Memory B cell (primary cell): ENCODE results near the gene DOCK10.
A peak's percentile ranks its signal among the peaks of the same experiment; 100 is the strongest.

Experiments
- ATAC-seq: fragments of 150-1000 bp; cut with Tn5 transposase; 2 replicates; pipeline ENCODE4 v1.10.0; 2021; ENCODE audit warnings: low read depth, mild to moderate bottlenecking, moderate library complexity
- DNase-seq, 2 donors: peaks; one replicate each; pipeline ENCODE4 v3.0.0; 2022; ENCODE audit warnings: low spot score in 2 of 2
- H3K27ac Mint-ChIP-seq: one replicate; pipeline ENCODE4 v1.8.0; 2022; ENCODE audit warnings: mild to moderate bottlenecking, moderate library complexity, mixed read lengths
- H3K27me3 Mint-ChIP-seq: one replicate; pipeline ENCODE4 v1.8.0; 2022; ENCODE audit warnings: mixed read lengths
- H3K36me3 Mint-ChIP-seq: one replicate; pipeline ENCODE4 v1.8.0; 2022; ENCODE audit warnings: mild to moderate bottlenecking, mixed read lengths
- H3K4me1 Mint-ChIP-seq: one replicate; pipeline ENCODE4 v1.8.0; 2022; ENCODE audit warnings: mixed read lengths
- H3K4me3 Mint-ChIP-seq: one replicate; pipeline ENCODE4 v1.8.0; 2022; ENCODE audit warnings: mild to moderate bottlenecking, moderate library complexity, mixed read lengths
- H3K9me3 Mint-ChIP-seq: one replicate; pipeline ENCODE4 v1.8.0; 2022; ENCODE audit warnings: mixed read lengths

DOCK10 gene

DNA sequence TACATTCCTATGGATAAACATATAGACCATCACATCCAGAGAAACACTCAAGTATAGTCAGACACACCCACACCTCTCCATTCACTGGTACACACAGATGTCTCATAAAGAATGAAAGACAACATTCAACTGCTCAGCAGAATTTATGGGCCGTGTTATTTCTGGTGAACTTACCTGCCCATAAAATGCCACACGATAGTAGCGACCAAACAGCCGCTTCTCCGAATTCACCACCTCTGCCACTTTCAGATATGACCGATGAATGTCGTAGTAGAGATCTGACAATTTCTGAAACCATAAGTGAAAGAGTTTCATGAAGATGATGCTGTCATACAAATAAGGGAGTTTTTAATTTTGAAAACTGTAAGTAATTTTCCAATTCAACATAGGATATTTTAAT is 255.4 kb downstream of the DOCK10 start:
- Mint-ChIP-seq H3K27me3 (no peaks in the 10 kb centered on the region), H3K9me3 (no peaks in the 10 kb centered on the region), H3K27ac (peak overlapping the region; percentile 79), H3K4me3 (no peak overlapping the region), H3K36me3 (peaks cover 39% of the 10 kb centered on the region), H3K4me1 (peaks cover 3% of the 10 kb centered on the region)
- ATAC-seq: no peak
- no peak for DNase-seq

DNA sequence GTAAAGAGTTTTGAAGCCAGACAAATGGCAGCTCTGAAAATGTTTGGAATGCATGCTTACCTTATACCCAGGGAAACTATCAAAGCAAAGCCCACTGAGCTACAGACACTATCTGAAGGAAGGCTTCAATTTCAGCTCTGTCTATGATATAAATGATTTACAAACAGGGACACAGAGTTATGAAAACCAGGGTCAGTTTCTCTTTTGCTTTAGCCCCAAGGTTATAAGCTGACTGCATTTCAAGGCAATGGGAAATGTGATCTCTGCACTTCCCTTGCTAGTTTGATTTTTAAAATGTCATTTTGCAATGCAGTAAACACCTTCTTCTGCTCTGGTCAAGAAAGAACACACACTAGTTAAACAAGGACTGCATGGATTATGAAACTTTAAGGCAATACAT is 260.9 kb downstream of the DOCK10 start:
- no peaks in the 10 kb centered on the region for H3K27me3 Mint-ChIP-seq
- peak overlapping the region; percentile 47 for H3K27ac Mint-ChIP-seq
- peaks cover 24% of the 10 kb centered on the region for H3K36me3 Mint-ChIP-seq
- H3K4me3 Mint-ChIP-seq: no peak overlapping the region
- DNase-seq: no peak
- no peaks in the 10 kb centered on the region for H3K9me3 Mint-ChIP-seq
- H3K4me1 Mint-ChIP-seq: peaks cover 3% of the 10 kb centered on the region
- no peak for ATAC-seq

DNA sequence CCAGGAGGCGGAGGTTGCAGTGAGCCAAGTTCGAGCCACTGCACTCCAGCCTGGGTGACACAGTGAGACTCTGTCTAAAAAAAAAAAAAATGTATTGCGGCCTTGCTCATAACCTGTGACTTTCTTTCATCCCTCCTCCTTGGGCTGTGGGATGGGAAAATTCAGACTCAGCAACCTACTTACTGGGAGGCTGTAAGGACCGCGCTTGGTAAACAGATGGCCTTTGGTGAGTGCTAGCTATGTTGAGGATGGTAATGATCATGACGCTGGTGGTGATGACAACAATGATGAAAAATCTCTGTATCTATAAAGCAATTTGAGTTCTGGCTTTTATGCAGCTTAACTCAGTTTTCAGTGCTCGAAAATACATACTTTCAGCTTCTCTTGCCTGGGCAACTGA is 261.4 kb downstream of the DOCK10 start:
- Mint-ChIP-seq H3K9me3 (no peaks in the 10 kb centered on the region), H3K27me3 (no peaks in the 10 kb centered on the region), H3K4me1 (peaks cover 3% of the 10 kb centered on the region), H3K36me3 (peaks cover 22% of the 10 kb centered on the region), H3K27ac (peak overlapping the region; percentile 47), H3K4me3 (no peak overlapping the region)
- DNase-seq: no peak
- ATAC-seq: no peak

DNA sequence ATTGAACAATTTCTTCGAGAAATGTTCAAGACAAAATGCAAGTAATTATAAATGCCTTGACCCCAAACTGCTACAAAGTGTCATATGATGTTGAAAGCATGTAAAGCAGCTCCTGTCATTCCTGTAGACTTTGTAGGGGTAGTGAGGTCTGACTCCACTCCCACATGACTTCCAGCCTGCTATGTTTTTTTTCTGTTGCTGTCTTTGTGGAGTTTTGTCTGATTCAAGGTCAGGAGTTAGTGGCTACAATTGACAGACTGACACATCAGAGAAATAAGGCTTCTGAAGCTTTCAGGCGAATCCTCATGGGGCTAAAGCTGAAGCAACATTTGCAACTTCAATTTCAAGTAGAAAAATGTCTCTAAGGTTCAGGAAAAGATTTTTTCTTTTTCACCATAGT is 262.2 kb downstream of the DOCK10 start:
- H3K27me3 Mint-ChIP-seq: no peaks in the 10 kb centered on the region
- no peaks in the 10 kb centered on the region for H3K9me3 Mint-ChIP-seq
- H3K4me3 Mint-ChIP-seq: no peak overlapping the region
- peaks cover 3% of the 10 kb centered on the region for H3K4me1 Mint-ChIP-seq
- ATAC-seq (no peak), DNase-seq (no peak)
- H3K27ac Mint-ChIP-seq: no peak overlapping the region
- H3K36me3 Mint-ChIP-seq: peaks cover 21% of the 10 kb centered on the region

DNA sequence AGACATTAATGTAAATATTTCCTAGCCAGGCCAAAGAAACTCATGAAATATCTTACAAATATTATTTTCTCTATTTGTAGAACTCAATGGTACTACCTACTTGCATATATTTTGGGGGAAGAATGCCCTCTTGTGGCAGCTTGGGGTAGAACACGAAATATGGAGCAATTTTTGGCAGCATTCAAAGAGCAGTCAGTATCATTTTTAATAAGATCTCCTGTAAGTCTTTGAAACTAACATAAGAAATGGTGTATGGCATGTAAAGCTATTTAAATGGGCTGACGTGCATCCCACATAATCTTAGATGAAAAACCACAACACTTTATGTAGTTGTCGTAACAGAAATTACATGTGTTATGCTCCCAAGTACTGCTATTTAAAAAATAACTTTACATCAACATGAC is 263.8 kb downstream of the DOCK10 start:
- DNase-seq: peak; percentile 60 to 61
- Mint-ChIP-seq H3K27ac (no peak overlapping the region), H3K36me3 (peaks cover 23% of the 10 kb centered on the region), H3K9me3 (no peaks in the 10 kb centered on the region), H3K27me3 (no peaks in the 10 kb centered on the region), H3K4me3 (no peak overlapping the region), H3K4me1 (no peaks in the 10 kb centered on the region)
- ATAC-seq: peak; percentile 56

DNA sequence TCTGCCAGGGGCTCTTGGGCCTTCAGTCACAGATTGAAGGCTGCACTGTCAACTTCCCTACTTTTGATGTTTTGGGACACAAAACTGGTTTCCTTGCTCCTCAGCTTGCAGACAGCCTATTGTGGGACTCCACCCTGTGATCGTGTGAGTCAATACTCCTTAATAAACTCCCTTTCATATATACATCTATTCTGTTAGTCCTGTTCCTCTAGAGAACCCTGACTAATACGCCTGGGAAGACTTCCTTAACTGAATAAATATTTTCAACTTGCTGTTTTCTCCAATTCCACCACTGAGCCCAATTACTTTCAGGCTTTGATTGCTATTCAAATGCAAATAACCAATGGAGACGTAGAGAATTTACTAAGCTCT is 264.7 kb downstream of the DOCK10 start:
- no peaks in the 10 kb centered on the region for H3K27me3 Mint-ChIP-seq
- no peak for DNase-seq
- H3K27ac Mint-ChIP-seq: peak overlapping the region; percentile 17
- peaks cover 26% of the 10 kb centered on the region for H3K36me3 Mint-ChIP-seq
- H3K9me3 Mint-ChIP-seq: no peaks in the 10 kb centered on the region
- no peak for ATAC-seq
- H3K4me3 Mint-ChIP-seq: no peak overlapping the region
- H3K4me1 Mint-ChIP-seq: peaks cover 1% of the 10 kb centered on the region

DNA sequence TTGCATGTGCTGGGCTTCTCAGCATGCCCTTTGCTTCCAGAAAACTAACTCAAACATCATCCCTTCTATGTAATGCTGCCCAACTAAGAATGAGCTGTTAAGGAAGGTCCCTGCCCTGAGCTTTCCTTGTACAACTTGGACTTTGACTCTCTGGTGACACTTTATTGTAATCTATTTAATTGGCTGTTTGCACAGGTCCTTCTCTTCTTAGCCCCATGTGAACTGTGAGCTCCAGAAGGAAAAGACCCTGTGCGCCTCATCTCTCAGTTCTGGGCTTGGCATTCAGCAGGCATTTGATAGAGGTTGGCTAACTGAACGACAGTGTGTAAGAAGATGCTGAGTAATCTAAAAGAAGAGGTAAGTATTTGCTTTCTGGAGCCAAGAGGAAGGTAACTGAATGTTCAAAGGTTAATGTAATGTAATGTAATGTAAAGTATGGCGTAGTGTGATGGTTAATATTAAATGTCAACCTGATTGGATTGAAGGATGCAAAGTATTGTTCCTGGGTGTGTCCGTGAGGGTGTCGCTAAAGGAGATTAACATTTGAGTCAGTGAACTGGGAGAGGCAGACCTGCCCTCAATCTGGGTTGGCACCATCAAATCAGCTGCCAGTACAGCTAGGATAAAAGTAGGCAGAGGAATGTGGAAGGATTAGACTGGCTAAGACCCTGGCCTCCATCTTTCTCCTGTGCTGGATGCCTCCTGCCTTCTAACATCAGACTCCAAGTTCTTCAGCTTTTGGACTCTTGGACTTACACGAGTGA is 265.3 kb downstream of the DOCK10 start:
- Mint-ChIP-seq H3K9me3 (no peaks in the 10 kb centered on the region), H3K4me3 (no peak overlapping the region), H3K27ac (peak overlapping the region; percentile 17), H3K36me3 (peaks cover 29% of the 10 kb centered on the region), H3K27me3 (no peaks in the 10 kb centered on the region), H3K4me1 (peaks cover 5% of the 10 kb centered on the region)
- DNase-seq: no peak
- ATAC-seq: no peak

DNA sequence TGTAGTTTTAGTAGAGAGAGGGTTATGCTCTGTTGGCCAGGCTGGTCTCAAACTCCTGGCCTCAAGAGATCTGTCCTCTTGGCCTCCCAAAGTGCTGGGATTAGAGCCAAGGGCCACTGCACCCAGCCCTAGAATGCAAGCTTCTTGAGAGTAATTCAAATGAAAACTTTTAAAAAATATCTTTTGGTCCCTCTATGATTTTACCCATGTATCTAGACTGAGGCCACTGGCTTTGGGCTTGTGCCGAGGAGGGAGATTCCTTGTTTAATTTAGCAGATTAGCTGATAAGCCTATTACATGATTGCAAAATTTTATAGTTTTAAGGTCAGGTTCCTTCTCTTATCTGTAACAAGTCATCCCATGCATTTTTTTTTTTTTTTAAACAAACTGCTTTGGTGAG is 266.6 kb downstream of the DOCK10 start:
- H3K4me3 Mint-ChIP-seq: no peak overlapping the region
- H3K9me3 Mint-ChIP-seq: no peaks in the 10 kb centered on the region
- no peak overlapping the region for H3K27ac Mint-ChIP-seq
- no peak for DNase-seq
- peaks cover 7% of the 10 kb centered on the region for H3K4me1 Mint-ChIP-seq
- H3K36me3 Mint-ChIP-seq: peaks cover 37% of the 10 kb centered on the region
- ATAC-seq: no peak
- H3K27me3 Mint-ChIP-seq: no peaks in the 10 kb centered on the region

DNA sequence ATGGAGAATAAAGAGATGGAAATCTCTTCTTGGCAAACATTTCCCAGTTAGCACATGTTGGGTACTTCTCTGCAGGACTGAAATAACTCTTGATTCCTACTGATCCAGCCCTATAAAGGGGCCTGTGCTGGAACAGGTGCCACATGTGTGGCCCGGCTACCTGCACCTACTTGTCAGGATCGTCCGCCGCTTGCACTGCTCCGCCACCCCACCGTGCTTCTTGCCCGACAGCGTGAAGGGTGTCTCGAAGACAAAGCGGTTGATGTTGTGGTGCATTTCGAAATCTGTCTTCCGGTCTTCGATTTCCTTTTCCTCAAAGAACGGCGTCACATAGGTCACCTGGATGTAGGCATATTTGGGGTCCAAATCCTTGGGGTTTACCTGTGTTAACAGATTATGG is 267.5 kb downstream of the DOCK10 start:
- Mint-ChIP-seq H3K4me1 (peaks cover 13% of the 10 kb centered on the region), H3K27me3 (no peaks in the 10 kb centered on the region), H3K36me3 (peaks cover 46% of the 10 kb centered on the region), H3K27ac (no peak overlapping the region), H3K4me3 (no peak overlapping the region), H3K9me3 (no peaks in the 10 kb centered on the region)
- ATAC-seq: no peak
- DNase-seq: no peak

DNA sequence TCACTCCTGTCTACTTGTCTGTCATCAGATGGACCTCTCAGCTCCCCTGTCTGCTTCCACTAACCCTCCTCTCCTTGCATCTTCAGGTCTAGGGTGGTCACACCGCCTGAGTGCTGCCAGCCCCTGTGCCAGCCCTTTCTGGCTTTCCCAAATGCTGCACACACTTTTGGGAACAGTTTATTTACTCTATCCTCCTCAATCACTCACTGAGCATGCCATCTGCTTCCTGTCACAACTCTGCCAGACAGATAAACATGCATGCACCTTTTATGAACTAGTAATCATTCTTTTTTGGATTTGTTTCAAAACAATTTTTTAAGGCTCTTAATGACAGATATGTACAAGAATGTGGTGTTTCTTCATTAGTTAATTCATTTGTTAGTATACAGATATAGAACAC is 269.8 kb downstream of the DOCK10 start:
- H3K36me3 Mint-ChIP-seq: peaks cover 65% of the 10 kb centered on the region
- H3K27me3 Mint-ChIP-seq: no peaks in the 10 kb centered on the region
- ATAC-seq (no peak), DNase-seq (no peak)
- H3K27ac Mint-ChIP-seq: peak overlapping the region; percentile 64
- H3K4me3 Mint-ChIP-seq: no peak overlapping the region
- H3K4me1 Mint-ChIP-seq: peaks cover 22% of the 10 kb centered on the region
- no peaks in the 10 kb centered on the region for H3K9me3 Mint-ChIP-seq

DNA sequence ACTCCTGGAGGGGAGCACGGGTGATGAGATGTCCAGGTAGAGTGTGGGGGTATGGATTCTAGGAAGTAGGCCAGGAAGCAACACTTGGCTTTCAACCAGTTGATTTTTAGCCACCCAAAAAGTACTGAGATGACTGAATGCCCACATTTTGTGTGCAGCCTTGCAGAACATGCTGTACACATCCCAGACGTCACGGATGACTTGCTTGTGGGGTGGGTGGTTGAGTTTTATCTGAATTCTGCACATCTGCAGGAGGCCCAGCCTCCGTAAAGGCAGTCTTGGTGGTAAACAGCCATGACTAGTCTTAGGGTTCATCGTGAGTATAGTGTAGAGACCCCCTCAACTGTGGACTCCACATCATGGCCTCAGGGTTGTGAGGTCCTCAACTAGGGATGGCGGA is 272.8 kb downstream of the DOCK10 start:
- Mint-ChIP-seq H3K27ac (peak overlapping the region; percentile 78), H3K27me3 (no peaks in the 10 kb centered on the region)

DNA sequence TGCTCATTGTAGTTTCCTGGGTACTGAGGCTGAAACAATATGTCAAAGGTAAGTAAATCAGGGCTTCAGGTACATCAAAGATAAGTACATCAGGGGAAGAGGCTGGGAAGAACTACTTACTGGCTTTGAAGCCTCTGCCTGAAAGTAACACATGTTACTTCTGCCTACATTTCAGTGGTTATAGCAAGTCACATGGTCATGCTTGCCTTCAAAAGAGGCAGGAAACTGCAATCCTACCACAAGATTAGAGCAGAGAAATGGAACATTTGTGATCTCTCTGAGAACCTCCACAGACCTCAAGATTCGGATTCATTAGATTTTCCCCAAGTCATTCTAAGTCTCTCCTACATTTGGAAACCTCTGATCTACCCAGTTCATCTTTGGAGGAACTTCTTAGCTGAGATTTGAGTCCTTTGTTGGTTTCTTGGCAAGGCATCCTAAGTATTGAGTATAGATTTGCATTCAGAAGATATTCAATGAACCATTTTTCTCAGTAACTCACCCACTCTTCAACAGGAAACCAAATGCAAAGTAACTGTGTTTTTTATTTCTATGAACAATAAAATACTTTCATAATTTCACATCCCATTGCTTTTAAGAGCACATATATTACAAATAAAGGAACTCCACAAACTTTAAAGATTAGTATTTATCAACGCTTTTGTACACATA is 277.6 kb downstream of the DOCK10 start:
- H3K27me3 Mint-ChIP-seq: no peaks in the 10 kb centered on the region
- H3K27ac Mint-ChIP-seq: peak overlapping the region; percentile 93
- peaks cover 71% of the 10 kb centered on the region for H3K36me3 Mint-ChIP-seq
- no peaks in the 10 kb centered on the region for H3K9me3 Mint-ChIP-seq
- H3K4me3 Mint-ChIP-seq: peak overlapping the region; percentile 71
- DNase-seq (no peak), ATAC-seq (peak; percentile 92)
- peaks cover 28% of the 10 kb centered on the region for H3K4me1 Mint-ChIP-seq

More for the DNA sequence above, 272.8 kb downstream of the DOCK10 start:
- Mint-ChIP-seq H3K4me3 (no peak overlapping the region), H3K36me3 (peaks cover 71% of the 10 kb centered on the region), H3K9me3 (no peaks in the 10 kb centered on the region), H3K4me1 (peaks cover 31% of the 10 kb centered on the region)
- DNase-seq (no peak), ATAC-seq (no peak)

DNA sequence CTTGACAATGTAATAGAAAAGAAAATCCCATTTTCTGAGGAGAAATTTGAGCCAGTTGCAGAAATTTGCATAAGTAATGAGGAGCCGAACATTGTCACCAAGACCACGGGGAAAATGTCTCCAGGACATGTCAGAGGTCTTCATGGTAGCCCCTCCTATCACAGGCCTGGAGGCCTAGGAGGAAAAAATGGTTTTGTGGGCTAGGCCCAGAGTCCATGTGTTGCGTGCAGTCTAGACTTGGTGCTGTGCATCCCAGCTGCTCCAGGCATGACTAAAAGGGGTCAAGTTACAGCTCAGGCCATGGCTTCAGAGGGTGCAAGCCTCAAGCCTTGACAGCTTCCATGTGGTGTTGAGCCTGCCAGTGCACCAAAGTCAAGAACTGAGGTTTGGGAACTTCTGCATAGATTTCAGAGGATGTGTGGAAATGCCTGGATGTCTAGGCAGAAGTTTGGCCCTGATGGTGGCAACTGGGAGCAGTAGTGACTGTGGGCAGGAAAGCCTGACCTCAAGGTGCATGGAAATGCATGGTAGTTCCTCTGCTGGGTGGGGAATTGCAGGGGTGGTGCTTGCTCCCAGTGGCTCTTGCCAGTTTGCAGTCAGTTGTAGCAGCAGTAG is 284.2 kb downstream of the DOCK10 start:
- peaks cover 16% of the 10 kb centered on the region for H3K9me3 Mint-ChIP-seq

DNA sequence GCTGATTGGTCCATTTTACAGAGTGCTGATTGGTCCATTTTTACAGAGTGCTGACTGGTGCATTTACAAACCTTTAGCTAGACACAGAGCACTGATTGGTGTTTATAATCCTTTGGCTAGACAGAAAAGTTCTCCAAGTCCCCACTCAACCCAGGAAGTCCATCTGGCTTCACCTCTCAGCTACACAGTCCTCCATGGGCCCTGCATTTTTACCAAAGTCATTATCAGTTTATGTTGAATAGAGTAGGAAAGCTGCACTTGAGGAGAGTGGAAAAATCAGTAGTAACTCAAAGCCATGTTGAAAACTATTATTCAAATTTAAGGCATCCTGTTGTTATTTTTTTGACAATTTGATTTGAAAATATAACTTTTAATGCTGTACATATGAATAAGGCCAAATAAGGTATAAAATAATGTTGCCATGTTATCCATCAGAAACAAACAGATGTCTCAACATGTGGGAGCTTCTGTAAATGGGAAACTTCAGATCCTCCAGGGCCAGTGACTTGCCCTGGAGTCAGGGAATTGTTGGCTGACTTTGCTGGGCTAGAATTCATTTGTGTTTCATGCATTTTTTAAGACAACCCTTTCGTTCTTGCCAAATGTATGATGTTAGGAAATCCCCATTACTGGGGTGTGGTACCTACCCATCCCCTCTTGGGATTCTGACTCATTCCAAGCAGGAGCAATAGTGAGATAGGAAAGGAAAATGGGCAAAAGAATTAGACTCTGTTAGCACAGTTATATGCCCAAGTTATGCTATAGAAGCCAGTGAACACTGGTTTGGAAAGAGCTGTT is 288.3 kb downstream of the DOCK10 start:
- Mint-ChIP-seq H3K27me3 (no peaks in the 10 kb centered on the region), H3K36me3 (peaks cover 20% of the 10 kb centered on the region), H3K27ac (no peak overlapping the region), H3K4me3 (no peak overlapping the region), H3K9me3 (peaks cover 14% of the 10 kb centered on the region), H3K4me1 (peaks cover 12% of the 10 kb centered on the region)
- DNase-seq: no peak
- ATAC-seq: no peak

More for the DNA sequence above, 284.2 kb downstream of the DOCK10 start:
- H3K4me3 Mint-ChIP-seq: no peak overlapping the region
- no peak overlapping the region for H3K27ac Mint-ChIP-seq
- H3K4me1 Mint-ChIP-seq: peaks cover 6% of the 10 kb centered on the region
- no peaks in the 10 kb centered on the region for H3K27me3 Mint-ChIP-seq
- peaks cover 48% of the 10 kb centered on the region for H3K36me3 Mint-ChIP-seq
- ATAC-seq (no peak), DNase-seq (no peak)
